Measurements from ENCODE around the gene SAMMSON.

Gene SAMMSON

GRCh38 chr3:69999140-70000027, at the start of gene SAMMSON:
Gene SAMMSON (plus strand): TSS chr3:69999733.
- no peak for DNase-seq

GRCh38 chr3:69951616-69952015, 47.9 kb upstream of the SAMMSON start:
- no peak for DNase-seq

DNA sequence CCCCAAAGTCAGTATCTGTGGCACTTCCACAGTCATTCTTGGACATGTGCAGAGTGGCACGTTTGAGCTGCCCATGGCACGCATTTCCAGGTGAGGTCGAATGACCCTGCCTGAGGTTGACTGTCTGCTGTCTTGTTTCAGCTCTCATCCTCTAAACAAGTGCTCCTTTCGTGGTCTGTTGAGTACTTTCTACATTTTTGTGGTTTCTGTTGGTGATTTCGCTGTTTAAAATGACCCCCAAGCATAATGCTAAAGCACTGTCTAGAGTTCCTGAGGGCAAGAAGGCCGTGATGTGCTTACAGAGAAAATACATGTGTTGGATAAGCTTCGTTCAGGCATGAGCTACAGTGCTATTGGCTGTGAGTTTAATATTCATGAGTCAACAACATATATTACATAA, 40.0 kb upstream of the SAMMSON start:
- DNase-seq, result no peak

GRCh38 chr3:69961706-69962439, 37.7 kb upstream of the SAMMSON start:
- DNase-seq, result no peak

DNA sequence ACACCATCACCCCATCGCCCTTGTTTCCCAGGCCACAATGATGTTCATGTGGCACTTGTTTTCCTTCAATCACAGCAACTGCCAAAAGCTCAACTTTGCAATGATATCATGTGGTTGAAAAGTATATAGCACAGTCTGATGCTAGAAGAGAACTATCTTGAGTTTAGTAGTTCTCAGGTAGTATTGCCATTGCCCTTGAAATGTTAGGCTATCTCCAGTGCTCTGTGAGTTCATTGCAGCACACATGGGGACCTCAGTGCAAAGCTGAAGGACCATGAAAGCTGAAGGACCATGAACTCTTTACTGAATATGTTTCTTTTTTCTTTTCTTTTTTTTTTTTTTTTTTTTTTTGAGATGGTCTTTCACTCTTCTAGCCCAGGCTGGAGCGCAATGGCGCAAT, 35.9 kb upstream of the SAMMSON start:
- DNase-seq, result no peak

- DNase-seq, result no peak
These were observed 32.4 kb upstream of the SAMMSON start for GRCh38 chr3:69967156-69967555.

DNA sequence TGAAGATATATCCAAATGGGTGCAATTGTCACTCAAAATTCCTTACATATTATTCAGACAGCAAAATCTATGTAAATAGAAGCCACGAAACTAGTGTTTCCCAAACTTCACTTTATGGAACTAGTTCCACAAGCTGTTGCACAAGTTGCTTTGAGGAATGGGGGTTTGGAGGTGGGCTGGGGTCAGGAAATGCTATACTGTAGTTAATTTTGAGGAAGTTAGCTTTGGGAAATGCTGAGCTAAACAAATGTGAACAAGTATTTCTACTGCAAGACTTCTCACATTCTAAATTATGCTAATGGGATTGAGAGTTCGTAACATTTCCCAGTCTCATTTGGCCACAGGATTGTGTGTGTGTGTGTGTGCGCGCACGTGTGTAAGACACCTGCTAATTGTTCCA, 28.7 kb upstream of the SAMMSON start:
- no peak for DNase-seq

- no peak for DNase-seq
These were observed 26.9 kb upstream of the SAMMSON start for GRCh38 chr3:69972672-69973071.

DNA sequence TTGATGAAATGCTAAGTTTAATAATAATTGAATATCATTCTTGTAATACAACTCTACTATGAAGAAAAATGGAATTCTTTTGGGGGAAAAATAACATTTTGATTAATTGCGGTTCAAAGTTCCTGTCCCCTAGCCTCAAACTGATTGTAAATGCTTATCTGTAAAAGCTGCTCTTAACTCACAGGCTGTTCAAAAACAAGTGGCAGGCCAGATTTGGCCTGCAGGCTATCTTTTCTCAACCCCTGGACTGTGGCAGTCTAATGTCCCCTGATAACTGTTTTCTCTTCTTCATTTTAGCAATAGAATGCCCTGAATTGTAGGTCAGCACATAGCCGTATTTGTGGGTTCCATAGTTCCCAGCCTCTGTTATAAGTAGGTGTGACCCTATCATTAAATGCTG, 23.5 kb upstream of the SAMMSON start:
- DNase-seq, result no peak

DNA sequence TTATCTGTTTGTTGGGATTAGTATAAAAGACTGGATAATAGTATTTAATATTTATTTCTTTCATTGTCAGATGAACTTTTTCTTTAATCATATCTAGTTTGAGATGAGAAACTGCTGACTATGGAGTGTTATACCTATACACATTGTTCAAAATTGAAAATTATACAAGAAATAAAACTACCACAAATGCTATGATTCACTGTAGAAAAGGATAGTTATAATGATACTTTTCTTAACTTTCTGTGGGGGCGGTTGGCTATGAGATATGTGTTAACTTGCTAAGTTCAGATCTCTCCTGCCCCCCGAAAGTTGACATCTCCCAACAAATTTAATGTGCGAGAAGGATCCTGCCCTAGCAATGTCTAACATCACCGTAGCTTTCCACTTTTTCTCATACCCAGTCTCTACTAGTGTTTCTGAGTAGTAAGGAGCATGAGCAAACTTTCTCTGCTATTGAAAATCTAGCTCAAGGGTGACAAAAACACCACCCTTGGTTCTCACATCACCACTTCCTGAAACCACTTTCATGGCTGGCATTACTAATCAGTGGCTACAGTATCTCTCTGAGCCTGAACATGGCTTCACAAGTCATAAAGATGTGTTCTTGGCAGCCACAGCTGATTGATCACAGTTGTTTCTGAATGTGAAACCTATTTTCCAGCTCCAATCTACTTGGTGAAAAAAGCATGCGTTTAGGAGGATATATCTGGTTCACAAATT, 15.8 kb upstream of the SAMMSON start:
- no peak for DNase-seq

DNA sequence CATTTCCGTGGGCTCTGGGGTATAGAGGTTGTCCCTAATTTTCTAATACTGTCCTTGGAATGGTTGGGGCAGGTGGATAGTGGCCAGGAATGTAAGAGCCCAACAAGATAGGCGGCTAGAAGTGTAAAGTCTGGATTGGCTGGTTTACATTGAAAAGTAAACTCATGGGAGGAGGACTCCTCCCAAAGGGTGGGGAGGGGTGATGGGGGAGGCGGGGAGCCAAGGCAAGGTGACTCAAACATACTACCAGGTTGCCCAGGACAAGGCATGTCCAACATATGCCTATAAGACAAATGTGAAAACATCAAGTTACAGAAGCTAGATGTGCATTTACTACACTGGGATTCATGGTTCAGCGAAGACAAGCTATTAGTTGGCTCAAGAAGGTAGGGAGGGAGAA, 14.3 kb upstream of the SAMMSON start:
- DNase-seq, result no peak

DNA sequence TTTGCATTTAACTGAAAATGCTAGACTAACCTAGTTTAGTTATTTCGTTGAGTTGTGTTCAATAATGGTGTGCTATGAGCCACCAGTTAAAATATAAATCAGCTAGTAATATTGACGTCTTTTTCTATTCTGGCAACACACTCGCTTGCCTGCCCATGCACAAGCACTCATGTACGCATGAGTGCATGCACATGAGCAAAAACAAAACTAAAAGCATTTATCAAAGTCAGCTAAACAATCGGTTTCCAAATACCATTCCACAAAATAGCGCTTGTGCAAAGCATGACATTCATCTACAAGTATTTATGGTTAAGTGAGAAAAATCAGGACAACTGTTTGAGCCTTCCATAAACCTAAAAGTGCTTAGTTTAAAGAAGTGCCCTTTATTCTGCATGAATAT, 13.1 kb upstream of the SAMMSON start:
- DNase-seq, result no peak

GRCh38 chr3:69987833-69988232, 11.7 kb upstream of the SAMMSON start:
- no peak for DNase-seq

DNA sequence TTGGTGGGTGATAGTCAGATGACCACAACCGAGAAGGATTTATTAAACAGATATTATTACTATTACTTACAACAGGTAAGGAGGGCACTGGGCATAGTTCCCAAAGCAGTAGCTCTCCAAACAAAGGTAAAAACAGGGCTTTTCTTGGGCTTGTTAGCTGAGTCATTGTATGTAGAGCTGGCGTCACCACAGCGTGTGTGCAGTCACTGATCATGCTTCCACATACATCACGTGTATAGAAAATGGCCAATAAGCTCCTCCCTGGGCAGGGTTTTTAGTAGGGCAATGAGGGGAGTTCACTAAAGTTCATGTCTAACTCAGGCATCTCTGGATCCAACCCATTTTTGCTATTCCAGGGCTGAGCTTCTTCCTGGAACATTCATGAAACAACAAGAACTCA, 5.8 kb upstream of the SAMMSON start:
- no peak for DNase-seq

DNA sequence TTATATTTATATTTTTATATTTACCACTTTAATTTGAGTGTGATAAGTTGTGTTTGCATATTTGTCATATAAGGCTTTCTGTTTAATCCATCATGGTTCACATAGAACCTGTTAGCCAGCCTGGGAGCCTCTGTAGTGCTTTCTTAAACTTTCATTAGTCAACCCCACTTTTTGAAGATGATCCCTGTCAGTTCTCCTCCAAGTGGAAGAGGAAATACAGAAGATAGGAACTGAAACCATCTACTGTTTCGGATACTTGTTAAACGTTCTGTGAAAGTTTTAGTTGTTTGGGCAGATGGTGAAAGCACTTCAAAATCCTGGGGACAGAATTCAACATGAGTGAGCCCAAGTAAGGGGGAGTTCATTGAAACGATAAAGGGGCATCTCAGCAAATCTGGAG, 4.6 kb upstream of the SAMMSON start:
- no peak for DNase-seq

- DNase-seq, result no peak
These were observed 1.8 kb upstream of the SAMMSON start for GRCh38 chr3:69997631-69998307.

DNA sequence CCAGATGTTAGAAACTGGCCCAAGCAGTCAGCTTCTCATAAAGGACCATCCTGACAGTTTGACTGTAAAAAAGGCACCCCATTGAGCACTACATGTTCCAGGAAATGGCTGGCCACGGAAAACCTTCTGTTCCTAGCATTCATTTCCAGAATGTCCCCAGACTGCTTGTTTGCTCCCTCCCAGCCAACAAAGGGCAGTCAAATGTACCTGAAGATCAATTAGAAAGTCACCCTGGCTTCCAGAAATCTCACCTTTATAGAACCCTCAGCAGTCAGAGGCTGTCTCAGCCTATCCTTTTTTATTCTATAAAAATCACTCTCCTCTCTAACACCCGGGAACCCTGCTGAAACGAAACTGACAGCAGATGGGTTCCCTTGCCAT, 784 bp upstream of the SAMMSON start:
- DNase-seq, result no peak

GRCh38 chr3:70000028-70000410, 486 bp downstream of the SAMMSON start:
- DNase-seq, result no peak

- no peak for DNase-seq
These were observed 1.1 kb downstream of the SAMMSON start for GRCh38 chr3:70000563-70001081.

- DNase-seq, result no peak
These were observed 3.6 kb downstream of the SAMMSON start for GRCh38 chr3:70003119-70003518.

- DNase-seq, result no peak
These were observed 6.6 kb downstream of the SAMMSON start for GRCh38 chr3:70006089-70006488.

GRCh38 chr3:70010346-70010745, 10.8 kb downstream of the SAMMSON start:
- DNase-seq, result no peak

DNA sequence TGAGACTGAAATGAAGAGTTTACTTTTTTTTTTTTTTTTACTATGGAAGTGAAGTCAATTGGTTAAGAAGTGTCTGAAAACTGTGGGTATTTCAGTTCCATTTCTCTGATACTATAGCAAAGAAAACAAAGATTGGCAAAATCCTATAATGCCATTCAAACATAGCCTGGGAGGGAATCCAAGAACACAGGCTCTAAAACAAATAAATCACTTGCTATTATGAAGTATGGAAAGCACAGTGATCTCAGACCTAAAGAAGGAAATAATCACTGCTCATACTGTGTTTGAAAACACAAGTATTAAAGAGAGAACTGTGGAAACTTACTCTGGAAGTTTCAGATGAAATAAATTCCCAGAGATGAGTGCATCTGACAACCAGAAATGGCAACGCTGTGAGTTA, 12.0 kb downstream of the SAMMSON start:
- no peak for DNase-seq
